HUES6 (cell line): Measurements from ENCODE around the gene TEX55.

Experiments used
- H3K27ac ChIP-seq: 2 replicates; pipeline ENCODE4 v1.7.0; 2013; ENCODE audit warnings: low read depth, mild to moderate bottlenecking, low read length, inconsistent platforms
- H3K27me3 ChIP-seq: 2 replicates; pipeline ENCODE4 v1.6.1; 2013; ENCODE audit warnings: low read length; ENCODE audit not compliant: control insufficient read depth, insufficient read depth
- H3K36me3 ChIP-seq: 2 replicates; pipeline ENCODE4 v1.6.1; 2013; ENCODE audit warnings: low read length; ENCODE audit not compliant: control insufficient read depth, insufficient read depth
- H3K4me1 ChIP-seq: 2 replicates; pipeline ENCODE4 v1.6.1; 2013; ENCODE audit warnings: low read length; ENCODE audit not compliant: control insufficient read depth, insufficient read depth
- H3K4me3 ChIP-seq: 2 replicates; pipeline ENCODE4 v1.5.1; 2013; ENCODE audit warnings: low read depth, low read length
- H3K9ac ChIP-seq: one replicate; pipeline ENCODE4 v1.6.1; 2013; ENCODE audit warnings: mild to moderate bottlenecking, low read length
- H3K9me3 ChIP-seq: 2 replicates; pipeline ENCODE4 v1.6.1; 2013; ENCODE audit warnings: low read depth, low read length; ENCODE audit not compliant: control insufficient read depth, insufficient read depth

TEX55 gene

DNA sequence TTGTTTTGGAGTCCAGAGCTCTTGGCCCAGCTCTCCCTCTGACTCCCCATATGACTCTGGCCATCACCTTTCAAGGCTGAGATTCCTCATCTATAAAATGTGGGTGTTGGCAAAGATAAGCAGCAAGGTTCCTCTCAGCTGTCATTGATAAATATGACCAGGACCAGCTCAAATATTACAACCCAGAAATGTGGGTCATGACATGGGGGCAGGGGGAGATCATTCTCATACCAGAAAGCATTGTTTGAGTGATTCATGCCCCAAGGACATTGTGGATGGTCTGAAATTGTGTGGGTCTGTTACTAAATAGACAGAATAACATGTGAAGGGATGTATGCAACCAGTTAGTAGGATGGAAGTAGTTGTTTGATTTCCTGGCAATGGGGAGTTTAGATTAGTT is 41.3 kb downstream of the TEX55 start:
- Histone ChIP-seq H3K36me3 (no peaks in the 10 kb centered on the region), H3K27me3 (no peaks in the 10 kb centered on the region), H3K9ac (no peak overlapping the region), H3K4me3 (no peak overlapping the region), H3K27ac (no peak overlapping the region), H3K9me3 (no peaks in the 10 kb centered on the region), H3K4me1 (no peaks in the 10 kb centered on the region)

DNA sequence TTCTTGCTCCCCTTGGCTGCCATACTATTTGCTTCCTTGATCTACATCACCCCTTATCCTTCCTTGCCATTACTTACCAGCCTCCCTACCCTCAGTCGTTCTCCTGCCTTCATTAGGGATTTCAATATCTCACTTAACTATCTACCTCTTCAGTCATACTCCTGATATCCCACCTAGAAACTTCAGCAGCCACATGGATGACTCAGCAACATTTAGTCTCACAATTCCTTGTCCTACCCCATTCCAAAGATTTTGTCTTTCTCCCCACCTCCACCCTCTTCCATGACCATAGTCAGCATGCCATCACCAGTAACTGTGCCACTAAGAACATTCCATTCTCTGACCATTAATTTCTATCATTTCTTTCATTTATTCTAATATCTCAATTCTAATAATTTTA is 45.8 kb downstream of the TEX55 start:
- Histone ChIP-seq H3K36me3 (no peaks in the 10 kb centered on the region), H3K27me3 (no peaks in the 10 kb centered on the region), H3K4me3 (no peak overlapping the region), H3K9ac (no peak overlapping the region), H3K9me3 (no peaks in the 10 kb centered on the region), H3K4me1 (no peaks in the 10 kb centered on the region), H3K27ac (no peak overlapping the region)

DNA sequence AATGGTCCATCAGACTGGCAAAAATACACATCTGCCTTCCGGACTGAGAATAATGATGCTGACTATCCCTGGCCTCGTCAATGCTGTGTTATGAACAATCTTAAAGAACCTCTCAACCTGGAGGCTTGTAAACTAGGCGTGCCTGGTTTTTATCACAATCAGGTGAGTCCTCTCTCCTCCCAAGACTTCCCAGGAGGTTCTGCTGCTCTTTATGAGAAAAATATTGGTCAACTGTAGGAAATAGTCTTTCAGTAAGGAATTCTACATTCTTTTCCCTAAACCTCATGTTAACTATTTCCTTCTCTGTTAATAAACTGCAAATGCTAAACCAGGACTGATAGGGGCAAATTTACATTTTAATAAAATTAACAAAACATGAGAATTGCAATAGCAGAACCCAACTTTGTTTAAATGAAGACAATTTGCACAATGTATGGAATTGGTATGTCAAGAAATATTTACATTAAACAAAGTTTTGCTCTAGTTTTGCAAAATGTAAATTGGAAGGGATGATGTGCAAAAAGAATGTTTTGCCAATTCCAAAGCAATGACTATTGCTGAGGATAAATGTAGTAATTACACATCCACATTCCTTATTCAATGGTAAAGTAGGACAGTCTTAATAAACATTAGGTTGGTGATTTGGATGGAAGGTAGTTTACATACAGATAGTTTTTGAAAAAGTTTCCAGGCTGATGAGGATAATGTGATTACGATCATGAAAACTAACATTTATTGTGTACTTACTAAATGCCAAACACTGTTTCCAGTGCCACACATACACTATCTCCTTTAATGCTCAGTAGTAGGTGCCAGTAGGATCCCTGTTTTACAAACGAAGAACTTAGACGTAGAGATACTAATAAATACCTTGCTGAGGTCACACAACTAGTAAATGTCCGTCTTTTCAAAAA is 48.5 kb downstream of the TEX55 start:
- Histone ChIP-seq H3K9me3 (no peaks in the 10 kb centered on the region), H3K4me1 (no peaks in the 10 kb centered on the region), H3K27me3 (no peaks in the 10 kb centered on the region), H3K9ac (no peak overlapping the region), H3K4me3 (no peak overlapping the region), H3K27ac (no peak overlapping the region), H3K36me3 (no peaks in the 10 kb centered on the region)

DNA sequence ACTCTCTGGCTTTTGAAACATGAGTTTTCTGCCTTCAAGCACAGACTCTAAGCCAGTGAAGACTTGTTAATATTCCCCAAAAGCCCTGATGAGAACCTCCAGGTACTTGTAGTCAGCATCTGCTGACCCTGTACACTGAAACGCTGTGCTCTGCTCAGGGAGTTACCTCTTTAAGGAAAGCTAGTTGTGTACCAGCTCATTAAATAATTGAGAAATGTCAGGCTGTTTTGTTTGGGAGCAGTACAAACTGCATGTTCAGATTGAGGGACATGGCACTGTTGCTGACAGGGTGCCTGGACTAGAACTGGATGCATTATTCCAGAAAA is 49.1 kb downstream of the TEX55 start:
- H3K9ac ChIP-seq = no peak overlapping the region
- no peaks in the 10 kb centered on the region for H3K36me3 ChIP-seq
- no peak overlapping the region for H3K4me3 ChIP-seq
- H3K4me1 ChIP-seq = no peaks in the 10 kb centered on the region
- H3K27ac ChIP-seq = no peak overlapping the region
- no peaks in the 10 kb centered on the region for H3K9me3 ChIP-seq
- H3K27me3 ChIP-seq = no peaks in the 10 kb centered on the region

DNA sequence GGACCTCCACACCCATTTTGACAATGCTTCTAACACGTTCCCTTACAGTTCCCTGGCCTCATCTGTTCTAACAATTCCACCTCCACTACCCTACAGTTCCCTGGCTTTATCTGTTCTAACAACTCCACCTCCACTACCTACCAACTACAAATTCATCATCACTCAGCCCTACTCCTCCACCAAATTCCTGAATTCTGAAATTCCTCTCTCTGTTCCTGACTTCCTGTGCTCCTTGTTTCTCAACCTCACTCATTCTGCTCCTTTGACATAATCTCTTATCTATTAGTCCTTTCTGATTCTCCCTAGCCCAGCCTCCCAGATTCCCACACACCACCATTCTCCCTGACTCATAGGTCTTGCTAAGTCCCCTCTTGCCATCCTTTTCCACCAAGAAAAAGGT is 49.9 kb downstream of the TEX55 start:
- Histone ChIP-seq H3K9me3 (no peaks in the 10 kb centered on the region), H3K36me3 (no peaks in the 10 kb centered on the region), H3K27ac (no peak overlapping the region), H3K4me1 (no peaks in the 10 kb centered on the region), H3K27me3 (no peaks in the 10 kb centered on the region), H3K4me3 (no peak overlapping the region), H3K9ac (no peak overlapping the region)
